Stimulated activated CD8-positive, alpha-beta memory T cell treated with anti-CD3 and anti-CD28 coated beads, Interleukin-7, amount 100 ng/mL, for 24 hours (primary cell): ENCODE results near the gene SPRTN.

ENCODE experiments used
- DNase-seq: peaks from one replicate; pipeline ENCODE4 v3.0.0-alpha.2; 2020; ENCODE audit warnings: low read depth

The SPRTN gene, protein sequence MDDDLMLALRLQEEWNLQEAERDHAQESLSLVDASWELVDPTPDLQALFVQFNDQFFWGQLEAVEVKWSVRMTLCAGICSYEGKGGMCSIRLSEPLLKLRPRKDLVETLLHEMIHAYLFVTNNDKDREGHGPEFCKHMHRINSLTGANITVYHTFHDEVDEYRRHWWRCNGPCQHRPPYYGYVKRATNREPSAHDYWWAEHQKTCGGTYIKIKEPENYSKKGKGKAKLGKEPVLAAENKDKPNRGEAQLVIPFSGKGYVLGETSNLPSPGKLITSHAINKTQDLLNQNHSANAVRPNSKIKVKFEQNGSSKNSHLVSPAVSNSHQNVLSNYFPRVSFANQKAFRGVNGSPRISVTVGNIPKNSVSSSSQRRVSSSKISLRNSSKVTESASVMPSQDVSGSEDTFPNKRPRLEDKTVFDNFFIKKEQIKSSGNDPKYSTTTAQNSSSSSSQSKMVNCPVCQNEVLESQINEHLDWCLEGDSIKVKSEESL

GRCh38 chr1:231338270-231339128 is at the start of gene SPRTN:
Gene SPRTN (plus strand): TSS chr1:231338293. CDS start chr1:231338384, 91 bp downstream.
- no peak for DNase-seq

DNA sequence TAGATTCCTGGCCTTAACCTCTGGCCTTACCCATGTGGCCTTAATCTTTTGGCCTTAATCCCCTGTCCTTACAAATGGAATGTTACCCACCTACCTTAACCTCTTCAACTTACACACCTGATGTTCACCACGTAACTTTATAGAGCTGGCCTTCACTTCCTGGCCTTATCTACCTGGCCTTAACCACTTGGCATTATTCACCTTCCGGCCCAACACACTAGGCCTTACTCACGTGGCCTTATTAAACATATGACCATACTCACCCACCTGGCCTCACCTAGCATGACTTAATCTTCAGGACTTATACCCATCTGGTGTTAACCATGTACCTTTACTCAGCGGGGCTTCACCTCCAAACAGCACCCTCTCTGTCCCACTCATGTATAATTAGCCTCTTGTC is 42.2 kb upstream of the SPRTN start:
- no peak for DNase-seq

GRCh38 chr1:231301990-231302389 is 36.1 kb upstream of the SPRTN start:
- no peak for DNase-seq

DNA sequence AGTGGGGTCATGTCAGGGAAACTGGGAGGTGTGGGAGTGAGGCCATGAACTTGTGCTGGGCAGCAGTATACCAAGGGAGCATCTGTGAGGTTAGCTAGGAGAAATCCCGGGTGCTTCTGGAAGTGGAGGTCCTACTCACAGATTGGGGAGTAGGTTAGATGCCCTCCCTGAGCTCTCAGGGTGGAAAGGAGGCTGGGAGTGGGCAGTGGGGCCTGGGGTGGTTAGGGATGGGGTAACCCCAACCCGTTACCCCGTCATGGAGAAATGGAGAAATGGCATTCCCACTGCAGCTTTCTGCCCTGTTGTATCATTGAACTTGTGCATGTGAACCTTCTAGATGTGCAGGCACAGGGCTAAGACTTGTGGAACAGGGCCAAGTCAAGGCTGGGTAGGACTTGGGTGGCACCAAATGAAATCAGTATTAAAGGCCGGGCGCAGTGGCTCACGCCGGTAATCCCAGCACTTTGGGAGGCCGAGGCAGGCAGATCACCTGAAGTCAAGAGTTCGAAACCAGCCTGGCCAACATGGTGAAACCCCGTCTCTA is 27.6 kb upstream of the SPRTN start:
- no peak for DNase-seq

GRCh38 chr1:231311720-231312431 is 26.2 kb upstream of the SPRTN start:
- DNase-seq = no peak

DNA sequence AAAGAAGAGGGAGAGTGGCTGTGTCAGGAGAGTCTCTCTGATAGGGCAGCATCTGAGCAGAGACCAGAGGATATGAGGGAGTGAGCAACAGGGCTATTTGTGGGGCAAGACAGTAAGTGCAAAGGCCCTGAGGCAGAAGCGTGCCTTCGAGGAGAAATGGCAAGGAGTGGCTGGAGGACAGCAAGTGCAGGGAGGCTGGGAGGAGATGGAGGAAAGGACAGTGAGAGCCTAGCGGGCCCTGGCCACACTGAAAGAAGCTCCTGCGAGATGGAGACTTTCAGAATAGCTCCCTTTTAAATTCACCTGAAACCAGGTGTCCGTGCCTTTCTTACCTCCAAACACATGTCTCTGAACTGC is 25.7 kb upstream of the SPRTN start:
- DNase-seq = no peak

- DNase-seq = no peak
Observed at GRCh38 chr1:231313661-231314060, 24.4 kb upstream of the SPRTN start.

DNA sequence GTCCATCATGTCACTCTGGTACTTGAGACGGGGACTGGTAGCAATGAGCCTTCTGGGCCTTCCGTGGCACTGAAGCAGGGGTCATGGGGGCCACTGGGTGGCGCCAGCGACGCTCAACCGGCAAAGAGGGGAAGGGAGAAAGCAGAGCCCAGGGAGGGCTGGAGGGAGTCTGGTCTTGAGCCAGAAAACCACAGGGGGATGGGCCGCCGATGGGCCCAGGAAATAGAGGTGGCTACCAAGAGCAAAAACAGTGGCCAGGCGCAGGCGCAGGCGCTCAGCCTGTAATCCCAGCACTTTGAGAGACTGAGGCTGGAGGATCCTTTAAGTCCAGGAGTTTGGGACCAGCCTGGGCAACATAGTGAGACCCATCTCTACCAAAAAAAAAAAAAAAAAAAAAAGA is 22.2 kb upstream of the SPRTN start:
- DNase-seq = no peak

- no peak for DNase-seq
Observed at GRCh38 chr1:231317306-231318014, 20.6 kb upstream of the SPRTN start.

- no peak for DNase-seq
Observed at GRCh38 chr1:231318015-231318355, 20.1 kb upstream of the SPRTN start.

DNA sequence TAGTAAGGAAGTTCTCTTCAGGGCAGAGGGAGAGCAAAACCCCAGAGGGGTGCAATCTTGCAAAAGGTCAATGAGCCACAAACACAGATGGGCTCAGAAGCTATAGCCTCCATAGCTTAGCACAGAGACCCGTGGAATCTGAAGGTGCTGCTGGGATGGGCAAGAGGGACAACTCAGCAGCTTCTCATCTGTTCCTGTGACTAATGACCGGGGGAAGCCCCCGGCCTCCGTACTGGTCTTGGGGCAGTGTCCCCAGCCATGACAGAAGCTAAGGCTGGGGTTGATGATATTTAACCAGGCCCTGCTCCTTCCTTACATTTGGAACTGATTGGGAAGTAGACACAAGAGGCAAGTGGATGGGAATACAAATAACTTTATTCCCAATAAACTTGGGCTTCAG is 19.5 kb upstream of the SPRTN start:
- DNase-seq = no peak

- DNase-seq = no peak
Observed at GRCh38 chr1:231319080-231319479, 19.0 kb upstream of the SPRTN start.

DNA sequence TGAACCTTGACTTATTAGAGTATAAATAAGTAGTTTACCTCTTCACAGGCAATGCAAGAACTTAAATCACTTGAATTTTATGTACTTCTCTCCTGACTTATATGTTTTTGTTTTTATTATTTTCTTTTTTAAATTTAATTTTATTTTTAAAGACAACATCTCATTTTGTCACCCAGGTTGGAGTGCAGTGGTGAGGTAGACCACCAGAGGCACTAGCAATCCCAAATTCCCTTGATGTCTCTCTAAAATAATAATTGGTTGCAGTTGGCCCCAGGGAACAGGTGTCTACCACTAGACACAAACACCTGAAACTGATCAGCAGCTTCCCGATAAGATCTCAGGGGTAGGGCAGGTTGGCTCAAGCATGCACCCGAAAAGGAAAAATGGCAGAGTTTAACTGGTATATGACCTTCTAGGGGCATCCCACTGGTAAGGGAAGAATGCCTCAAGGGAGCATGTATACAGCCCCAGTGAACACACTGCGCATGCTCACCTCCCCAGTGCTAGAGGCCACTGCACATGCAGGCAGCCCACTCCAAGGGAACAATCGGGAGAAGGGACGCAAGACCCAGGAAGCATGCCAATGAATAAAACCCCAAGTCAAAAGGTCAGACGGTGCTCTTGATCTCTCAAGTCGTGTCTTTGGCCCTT is 15.1 kb upstream of the SPRTN start:
- no peak for DNase-seq

GRCh38 chr1:231324660-231325059 is 13.4 kb upstream of the SPRTN start:
- no peak for DNase-seq

DNA sequence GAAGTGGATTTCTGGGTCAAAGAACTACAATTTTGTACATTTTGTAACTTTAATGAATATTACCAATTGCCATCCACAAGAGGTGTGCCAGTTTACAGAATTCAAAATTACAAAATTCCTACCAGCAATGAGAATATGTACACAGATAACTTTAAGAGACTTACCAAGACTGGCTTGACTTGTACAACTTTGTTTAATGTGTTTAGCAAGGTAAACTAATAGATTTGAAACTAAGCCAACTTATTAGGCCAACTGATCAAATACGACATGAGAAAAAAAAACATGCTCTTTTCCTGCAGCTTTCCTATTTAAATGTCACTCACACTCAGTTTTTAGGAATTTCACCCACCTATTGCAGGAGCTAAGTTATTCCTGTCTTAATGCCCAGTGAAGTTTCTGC is 11.8 kb upstream of the SPRTN start:
- no peak for DNase-seq

DNA sequence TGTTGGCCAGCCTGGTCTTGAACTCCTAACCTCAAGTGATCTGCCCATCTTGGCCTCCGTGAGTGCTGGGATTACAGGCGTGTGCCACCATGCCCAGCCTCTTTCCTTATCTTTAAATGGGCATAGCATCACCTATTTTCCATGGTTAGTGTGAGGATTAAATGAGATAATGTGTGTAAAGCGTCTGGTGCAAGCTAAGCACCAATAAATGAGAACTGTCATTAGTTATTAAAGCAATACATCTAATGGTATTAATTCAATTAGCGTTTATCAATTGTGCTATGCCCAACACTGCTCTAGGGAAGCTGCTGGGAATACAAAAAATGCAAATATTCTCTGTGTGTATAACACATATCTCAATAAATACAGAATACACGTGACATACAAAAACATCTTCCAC is 10.5 kb upstream of the SPRTN start:
- DNase-seq = no peak

DNA sequence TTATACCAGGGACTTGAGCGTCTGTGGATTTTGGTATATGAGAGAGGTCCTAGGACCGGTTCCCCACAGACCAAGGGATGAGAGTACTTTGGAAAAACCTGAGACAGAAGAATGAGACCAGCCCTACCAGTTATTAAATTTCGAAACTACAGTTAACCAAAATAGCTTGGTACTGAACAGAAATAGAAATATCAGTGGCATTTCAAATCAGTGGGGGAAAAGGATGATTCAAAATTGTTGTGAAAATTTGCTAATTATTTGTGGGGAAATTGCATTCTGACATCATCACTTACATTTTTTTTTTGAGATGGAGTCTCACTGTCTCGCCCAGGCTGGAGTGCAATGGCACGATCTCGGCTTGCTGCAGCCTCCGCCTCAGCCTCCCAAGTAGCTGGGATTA is 8.6 kb upstream of the SPRTN start:
- no peak for DNase-seq

DNA sequence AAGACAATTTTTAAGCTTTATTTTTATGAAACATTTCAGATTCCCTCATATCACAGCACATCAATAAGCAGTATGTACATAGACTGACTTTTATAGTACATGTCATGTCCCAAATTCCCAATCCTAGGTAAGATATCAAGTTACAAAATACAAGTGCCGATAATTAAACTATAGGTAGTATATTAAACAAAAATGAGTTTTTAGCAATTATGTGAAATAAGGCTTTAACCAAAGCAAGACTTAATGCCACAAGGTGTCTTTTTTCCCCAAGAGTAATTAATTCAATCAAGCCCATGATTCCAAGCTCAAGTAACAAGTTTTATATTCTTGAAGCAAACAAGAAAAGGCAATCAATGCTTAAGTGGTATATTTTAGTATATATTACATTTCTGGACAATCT is 5.3 kb upstream of the SPRTN start:
- DNase-seq = no peak

- DNase-seq = no peak
Observed at GRCh38 chr1:231334079-231334666, 3.9 kb upstream of the SPRTN start.

DNA sequence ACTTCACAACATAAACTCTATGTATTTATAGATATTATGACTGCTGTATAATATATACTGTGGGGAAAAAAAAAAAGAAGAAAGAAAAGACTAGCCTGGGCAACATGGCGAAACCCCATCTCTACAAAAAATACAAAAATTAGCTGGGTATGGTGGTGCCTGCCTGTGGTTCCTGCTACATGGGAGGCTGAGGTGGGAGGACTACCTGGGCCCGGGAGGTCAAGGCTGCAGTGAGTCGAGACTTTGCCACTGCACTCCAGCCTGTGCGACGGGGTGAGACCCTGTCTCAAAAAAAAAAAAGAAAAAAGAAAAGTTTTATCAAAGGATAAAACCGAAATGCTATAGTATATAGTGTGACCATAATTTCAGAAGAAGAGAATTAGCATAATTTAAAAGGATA is 3.1 kb upstream of the SPRTN start:
- no peak for DNase-seq
